ENCODE measurements around the gene ATRNL1.

Gene ATRNL1

GRCh38 chr10:115903845-115904244 is 810.7 kb downstream of the ATRNL1 start:
- H2BK5ac ChIP-seq (ENCODE audit: low read depth, low read length, poor library complexity): no peak overlapping the region

GRCh38 chr10:115909037-115909436 is 815.9 kb downstream of the ATRNL1 start:
- no peak overlapping the region for H3K4me2 ChIP-seq (ENCODE audit: low read length)
- no peak overlapping the region for H4K12ac ChIP-seq (ENCODE audit: low read depth, low read length)

More at GRCh38 chr10:115903845-115904244, 810.7 kb downstream of the ATRNL1 start:
- H3K4me1 ChIP-seq (ENCODE audit: control insufficient read depth in 1 of 2, insufficient read depth in 2 of 2, low read length in 2 of 2): no peaks in the 10 kb centered on the region
- H3K9ac ChIP-seq (ENCODE audit: low read length): no peak overlapping the region
- H2BK120ac ChIP-seq (ENCODE audit: insufficient read depth, low read length, poor library complexity): no peak overlapping the region
- H3K79me1 ChIP-seq (ENCODE audit: low read length): no peaks in the 10 kb centered on the region
- H3K79me2 ChIP-seq (ENCODE audit: control insufficient read depth, insufficient read depth, low read length, poor library complexity): no peaks in the 10 kb centered on the region
- no peak overlapping the region for H3K4ac ChIP-seq (ENCODE audit: low read depth, low read length)
- no peak for DNase-seq
- H3K14ac ChIP-seq (ENCODE audit: low read length): no peak overlapping the region
- H3K23ac ChIP-seq (ENCODE audit: low read length): no peak overlapping the region
- H4K91ac ChIP-seq (ENCODE audit: low read depth, low read length): no peak overlapping the region
- H3K4me2 ChIP-seq (ENCODE audit: low read length): no peak overlapping the region
- H2AK5ac ChIP-seq (ENCODE audit: low read length): no peak overlapping the region
- H2AFZ ChIP-seq (ENCODE audit: insufficient read depth, low read length, poor library complexity): no peak overlapping the region
- H3K36me3 ChIP-seq (ENCODE audit: control insufficient read depth in 1 of 2, insufficient read depth in 2 of 2, low read length in 2 of 2): no peaks in the 10 kb centered on the region
- H3K27me3 ChIP-seq (ENCODE audit: insufficient read depth, low read length): no peaks in the 10 kb centered on the region
- WGBS (ENCODE audit: extremely low coverage, insufficient coverage, insufficient read length): no CpG with 5 or more reads among the region's 3 CpGs
- H2BK12ac ChIP-seq (ENCODE audit: low read length): no peak overlapping the region
- H3K4me3 ChIP-seq (ENCODE audit: low read depth, low read length): no peak overlapping the region
- no peak overlapping the region for H3K27ac ChIP-seq (ENCODE audit: low read depth, low read length)
- no peak overlapping the region for H4K8ac ChIP-seq (ENCODE audit: low read depth, low read length)
- no peaks in the 10 kb centered on the region for H3K9me3 ChIP-seq (ENCODE audit: insufficient read depth, low read depth, low read length)
- H4K12ac ChIP-seq (ENCODE audit: low read depth, low read length): no peak overlapping the region
- H3K18ac ChIP-seq (ENCODE audit: low read length): no peak overlapping the region

GRCh38 chr10:115909962-115910731 is 817.0 kb downstream of the ATRNL1 start:
- H4K8ac ChIP-seq (ENCODE audit: low read depth, low read length): no peak overlapping the region
- H2AK5ac ChIP-seq (ENCODE audit: low read length): no peak overlapping the region
- DNase-seq: no peak
- H3K79me1 ChIP-seq (ENCODE audit: low read length): no peaks in the 10 kb centered on the region
- H3K18ac ChIP-seq (ENCODE audit: low read length): no peak overlapping the region
- no peak overlapping the region for H3K23ac ChIP-seq (ENCODE audit: low read length)
- no peak overlapping the region for H4K12ac ChIP-seq (ENCODE audit: low read depth, low read length)
- no peaks in the 10 kb centered on the region for H3K4me1 ChIP-seq (ENCODE audit: control insufficient read depth in 1 of 2, insufficient read depth in 2 of 2, low read length in 2 of 2)
- H3K79me2 ChIP-seq (ENCODE audit: control insufficient read depth, insufficient read depth, low read length, poor library complexity): no peaks in the 10 kb centered on the region
- no peak overlapping the region for H2BK12ac ChIP-seq (ENCODE audit: low read length)
- WGBS (ENCODE audit: extremely low coverage, insufficient coverage, insufficient read length): no CpG with 5 or more reads among the region's 4 CpGs
- H3K9ac ChIP-seq (ENCODE audit: low read length): no peak overlapping the region
- no peaks in the 10 kb centered on the region for H3K27me3 ChIP-seq (ENCODE audit: insufficient read depth, low read length)
- H2AFZ ChIP-seq (ENCODE audit: insufficient read depth, low read length, poor library complexity): no peak overlapping the region
- H3K4me2 ChIP-seq (ENCODE audit: low read length): no peak overlapping the region
- H3K14ac ChIP-seq (ENCODE audit: low read length): no peak overlapping the region
- no peak overlapping the region for H4K91ac ChIP-seq (ENCODE audit: low read depth, low read length)
- H3K27ac ChIP-seq (ENCODE audit: low read depth, low read length): no peak overlapping the region
- no peak overlapping the region for H2BK120ac ChIP-seq (ENCODE audit: insufficient read depth, low read length, poor library complexity)
- peaks cover 2% of the 10 kb centered on the region for H3K9me3 ChIP-seq (ENCODE audit: insufficient read depth, low read depth, low read length)
- H2BK5ac ChIP-seq (ENCODE audit: low read depth, low read length, poor library complexity): no peak overlapping the region
- H3K4me3 ChIP-seq (ENCODE audit: low read depth, low read length): no peak overlapping the region
- H3K36me3 ChIP-seq (ENCODE audit: control insufficient read depth in 1 of 2, insufficient read depth in 2 of 2, low read length in 2 of 2): no peaks in the 10 kb centered on the region
- no peak overlapping the region for H3K4ac ChIP-seq (ENCODE audit: low read depth, low read length)

More at GRCh38 chr10:115909037-115909436, 815.9 kb downstream of the ATRNL1 start:
- Histone ChIP-seq H3K27me3 (ENCODE audit: insufficient read depth, low read length) (no peaks in the 10 kb centered on the region), H2AK5ac (ENCODE audit: low read length) (no peak overlapping the region), H3K36me3 (ENCODE audit: control insufficient read depth in 1 of 2, insufficient read depth in 2 of 2, low read length in 2 of 2) (no peaks in the 10 kb centered on the region), H2AFZ (ENCODE audit: insufficient read depth, low read length, poor library complexity) (no peak overlapping the region), H3K4ac (ENCODE audit: low read depth, low read length) (no peak overlapping the region), H3K79me1 (ENCODE audit: low read length) (no peaks in the 10 kb centered on the region), H3K9me3 (ENCODE audit: insufficient read depth, low read depth, low read length) (no peaks in the 10 kb centered on the region), H3K4me3 (ENCODE audit: low read depth, low read length) (no peak overlapping the region), H3K18ac (ENCODE audit: low read length) (no peak overlapping the region), H3K4me1 (ENCODE audit: control insufficient read depth in 1 of 2, insufficient read depth in 2 of 2, low read length in 2 of 2) (no peaks in the 10 kb centered on the region), H3K79me2 (ENCODE audit: control insufficient read depth, insufficient read depth, low read length, poor library complexity) (no peaks in the 10 kb centered on the region), H4K91ac (ENCODE audit: low read depth, low read length) (no peak overlapping the region), H3K23ac (ENCODE audit: low read length) (no peak overlapping the region), H4K8ac (ENCODE audit: low read depth, low read length) (no peak overlapping the region), H2BK12ac (ENCODE audit: low read length) (no peak overlapping the region), H3K9ac (ENCODE audit: low read length) (no peak overlapping the region), H3K27ac (ENCODE audit: low read depth, low read length) (no peak overlapping the region), H3K14ac (ENCODE audit: low read length) (no peak overlapping the region), H2BK120ac (ENCODE audit: insufficient read depth, low read length, poor library complexity) (no peak overlapping the region), H2BK5ac (ENCODE audit: low read depth, low read length, poor library complexity) (no peak overlapping the region)
- DNase-seq: no peak
- no CpG with 5 or more reads among the region's 5 CpGs for WGBS (ENCODE audit: extremely low coverage, insufficient coverage, insufficient read length)

- DNase-seq: no peak
- H3K9ac ChIP-seq (ENCODE audit: low read length): no peak overlapping the region
- no peak overlapping the region for H2AFZ ChIP-seq (ENCODE audit: insufficient read depth, low read length, poor library complexity)
- no peak overlapping the region for H2AK5ac ChIP-seq (ENCODE audit: low read length)
- no peak overlapping the region for H2BK12ac ChIP-seq (ENCODE audit: low read length)
- no peak overlapping the region for H4K8ac ChIP-seq (ENCODE audit: low read depth, low read length)
- no peaks in the 10 kb centered on the region for H3K79me1 ChIP-seq (ENCODE audit: low read length)
- no peaks in the 10 kb centered on the region for H3K79me2 ChIP-seq (ENCODE audit: control insufficient read depth, insufficient read depth, low read length, poor library complexity)
- no peak overlapping the region for H4K12ac ChIP-seq (ENCODE audit: low read depth, low read length)
- no peak overlapping the region for H2BK120ac ChIP-seq (ENCODE audit: insufficient read depth, low read length, poor library complexity)
- no peaks in the 10 kb centered on the region for H3K36me3 ChIP-seq (ENCODE audit: control insufficient read depth in 1 of 2, insufficient read depth in 2 of 2, low read length in 2 of 2)
- no peak overlapping the region for H3K4me2 ChIP-seq (ENCODE audit: low read length)
- H3K14ac ChIP-seq (ENCODE audit: low read length): no peak overlapping the region
- no peaks in the 10 kb centered on the region for H3K27me3 ChIP-seq (ENCODE audit: insufficient read depth, low read length)
- WGBS (ENCODE audit: extremely low coverage, insufficient coverage, insufficient read length): no CpG with 5 or more reads among the region's 3 CpGs
- no peaks in the 10 kb centered on the region for H3K4me1 ChIP-seq (ENCODE audit: control insufficient read depth in 1 of 2, insufficient read depth in 2 of 2, low read length in 2 of 2)
- no peak overlapping the region for H3K4ac ChIP-seq (ENCODE audit: low read depth, low read length)
- no peak overlapping the region for H3K4me3 ChIP-seq (ENCODE audit: low read depth, low read length)
- no peak overlapping the region for H2BK5ac ChIP-seq (ENCODE audit: low read depth, low read length, poor library complexity)
- peaks cover 2% of the 10 kb centered on the region for H3K9me3 ChIP-seq (ENCODE audit: insufficient read depth, low read depth, low read length)
- no peak overlapping the region for H3K18ac ChIP-seq (ENCODE audit: low read length)
- peak overlapping the region; percentile 45 for H3K23ac ChIP-seq (ENCODE audit: low read length)
- H4K91ac ChIP-seq (ENCODE audit: low read depth, low read length): no peak overlapping the region
- H3K27ac ChIP-seq (ENCODE audit: low read depth, low read length): no peak overlapping the region
Measured at GRCh38 chr10:115914475-115914874, 821.3 kb downstream of the ATRNL1 start.

Measured in trophoblast cell (in vitro differentiated cells and primary cell).